SK-N-SH (cell line): ENCODE data around the gene FAM135A. TPM values are rescaled to one million over a fixed set of nuclear protein-coding genes. Genes with fewer than 3 reads are reported as not detected.

Experiments
- CTCF ChIA-PET: fragments of 300-600, 350-600 bp; formaldehyde crosslinking; extraction: SDS; loops from one replicate; lab custom pipeline; 2021; lab: Yijun Ruan, JAX
- POLR2A ChIA-PET: fragments of 350-600 bp; sonication (Branson Sonifier 250); formaldehyde crosslinking; extraction: SDS; loops from one replicate; lab custom pipeline; 2020; ENCODE audit warnings: antibody characterized with exemption, inconsistent platforms; lab: Yijun Ruan, JAX
- DNase-seq: peaks from one replicate; pipeline ENCODE4 v3.0.0; 2012
- H2AFZ ChIP-seq: fragments of 200-600 bp; sonication (generic); 2 replicates; pipeline ENCODE4 v1.8.1; 2016; ENCODE audit warnings: antibody characterized with exemption, mild to moderate bottlenecking, low read depth
- H3F3A ChIP-seq: fragments of 200-600 bp; sonication (generic); replicated peaks from 2 replicates; pipeline ENCODE3; 2016; ENCODE audit warnings: antibody characterized with exemption, mild to moderate bottlenecking; ENCODE audit not compliant: insufficient read depth
- H3K27ac ChIP-seq, 2 experiments: fragments of 200-500 bp in 1 of 2; fragments of 200-600 bp in 1 of 2; sonication (Bioruptor generic) in 1 of 2; sonication (generic), shearing (Covaris generic) in 1 of 2; 2 replicates each; pipeline versions ENCODE4 v1.5.1 to v1.6.1; 2014 to 2016; ENCODE audit warnings: low read depth in 2 of 2, inconsistent platforms in 1 of 2, low read length in 1 of 2, mild to moderate bottlenecking in 1 of 2, mixed read lengths in 1 of 2
- H3K27me3 ChIP-seq: fragments of 200-600 bp; sonication (generic), shearing (Covaris generic); 2 replicates; pipeline ENCODE4 v1.6.1; 2016; ENCODE audit warnings: mixed run types; ENCODE audit not compliant: insufficient read depth
- H3K36me3 ChIP-seq, 2 experiments: fragments of 200-500 bp in 1 of 2; fragments of 200-600 bp in 1 of 2; sonication (Bioruptor generic) in 1 of 2; sonication (generic) in 1 of 2; replicated peaks in 1 of 2; 2 replicates each; pipeline versions ENCODE3 to v1.5.1; 2014 to 2016; ENCODE audit warnings: low read length in 1 of 2, mild to moderate bottlenecking in 1 of 2; ENCODE audit not compliant: insufficient read depth in 2 of 2, control insufficient read depth in 1 of 2
- H3K4me1 ChIP-seq, 2 experiments: fragments of 200-500 bp in 1 of 2; fragments of 200-600 bp in 1 of 2; sonication (Bioruptor generic) in 1 of 2; sonication (generic), shearing (Covaris generic) in 1 of 2; 2 replicates each; pipeline versions ENCODE4 v1.5.1 to v1.6.1; 2014 to 2016; ENCODE audit warnings: low read depth in 1 of 2, low read length in 1 of 2, mixed run types in 1 of 2; ENCODE audit not compliant: insufficient read depth in 2 of 2, control insufficient read depth in 1 of 2
- H3K4me2 ChIP-seq: fragments of 200-600 bp; sonication (generic), shearing (Covaris generic); 2 replicates; pipeline ENCODE4 v1.6.1; 2017; ENCODE audit warnings: mixed run types
- H3K4me3 ChIP-seq, 2 experiments: fragments of 200-500 bp in 1 of 2; fragments of 200-600 bp in 1 of 2; sonication (Bioruptor generic) in 1 of 2; sonication (generic), shearing (Covaris generic) in 1 of 2; 2 replicates each; pipeline versions ENCODE4 v1.5.1 to v1.8.1; 2014 to 2016; ENCODE audit warnings: low read depth in 2 of 2, inconsistent platforms in 1 of 2, low read length in 1 of 2, mild to moderate bottlenecking in 1 of 2, mixed read lengths in 1 of 2, moderate library complexity in 1 of 2
- H3K79me2 ChIP-seq: fragments of 200-600 bp; sonication (generic); 2 replicates; pipeline ENCODE4 v1.8.1; 2017; ENCODE audit warnings: mild to moderate bottlenecking; ENCODE audit not compliant: insufficient read depth
- H3K9ac ChIP-seq: fragments of 200-600 bp; sonication (generic); 2 replicates; pipeline ENCODE4 v1.6.1; 2017; ENCODE audit warnings: mixed run types
- H3K9me2 ChIP-seq: fragments of 200-600 bp; sonication (generic); 2 replicates; pipeline ENCODE4 v1.6.1; 2017; ENCODE audit warnings: mixed run types
- H3K9me3 ChIP-seq: fragments of 200-600 bp; sonication (generic); 2 replicates; pipeline ENCODE4 v1.6.1; 2017; ENCODE audit warnings: mixed run types, mild to moderate bottlenecking, moderate library complexity
- H4K20me1 ChIP-seq: fragments of 200-600 bp; sonication (generic); 2 replicates; pipeline ENCODE4 v1.6.1; 2017; ENCODE audit warnings: mild to moderate bottlenecking, mixed run types; ENCODE audit not compliant: insufficient read depth
- ELF1 ChIP-seq: IDR thresholded peaks from 2 replicates; pipeline ENCODE4 v1.4.0; 2012
- FOSL2 ChIP-seq: IDR thresholded peaks from 2 replicates; pipeline ENCODE4 v1.4.0; 2012; ENCODE audit warnings: low read depth, mild to moderate bottlenecking, moderate library complexity, borderline replicate concordance
- FOXJ3 ChIP-seq: sonication (generic); formaldehyde crosslinking; IDR thresholded peaks from 2 replicates; pipeline ENCODE4 v1.5.1; 2020; ENCODE audit warnings: mild to moderate bottlenecking, missing genetic modification reagents
- GABPA ChIP-seq: IDR thresholded peaks from 2 replicates; pipeline ENCODE4 v1.4.0; 2012; ENCODE audit warnings: low read depth, mild to moderate bottlenecking
- JUND ChIP-seq: IDR thresholded peaks from 2 replicates; pipeline ENCODE4 v1.4.0; 2012
- MEF2A ChIP-seq: IDR thresholded peaks from 2 replicates; pipeline ENCODE4 v1.4.0; 2012; ENCODE audit warnings: low read depth, borderline replicate concordance
- MXI1 ChIP-seq: IDR thresholded peaks from 2 replicates; pipeline ENCODE4 v1.6.1; 2012; ENCODE audit warnings: mild to moderate bottlenecking, low read depth, low read length, improper control_type of control experiment
- POLR2AphosphoS5 ChIP-seq: IDR thresholded peaks from 2 replicates; pipeline ENCODE4 v1.6.1; 2012; ENCODE audit warnings: low read depth, low read length
- RAD21 ChIP-seq: IDR thresholded peaks from 2 replicates; pipeline ENCODE4 v1.6.1; 2012; ENCODE audit warnings: mild to moderate bottlenecking, low read length
- SIN3A ChIP-seq: IDR thresholded peaks from 2 replicates; pipeline ENCODE4 v1.6.1; 2012; ENCODE audit warnings: low read depth, mild to moderate bottlenecking, low read length, moderate library complexity, borderline replicate concordance
- SMC3 ChIP-seq: IDR thresholded peaks from 2 replicates; pipeline ENCODE4 v1.6.1; 2012; ENCODE audit warnings: low read depth, low read length, improper control_type of control experiment
- TEAD4 ChIP-seq: IDR thresholded peaks from 2 replicates; pipeline ENCODE4 v1.4.0; 2012; ENCODE audit warnings: mild to moderate bottlenecking, borderline replicate concordance; ENCODE audit not compliant: insufficient read depth
- whole genome bisulfite sequencing: methylation state at CpG from one replicate; pipeline ENCODE4 v1.1.6; 2017; ENCODE audit warnings: low lambda C conversion rate; 5-methylcytosine and 5-hydroxymethylcytosine counted together
- polyA plus RNA-seq, 3 experiments: library from polyadenylated mRNA; depleted of rRNA; stranded (reverse); fragments of >200 nt; gene quantifications; 2 replicates each; pipeline ENCODE4 v1.2.3, GENCODE V29; 2012
- TF ChIP-seq, protein P1 (sequence below): IDR thresholded peaks from 2 replicates; pipeline ENCODE4 v1.6.1; 2012; ENCODE audit warnings: mild to moderate bottlenecking, low read depth, low read length, moderate library complexity
- TF ChIP-seq, protein P2 (sequence below): fragments of 200-600 bp; sonication (generic); IDR thresholded peaks from 2 replicates; pipeline ENCODE4 v1.6.1; 2017; ENCODE audit warnings: antibody characterized with exemption, mild to moderate bottlenecking, moderate library complexity

The FAM135A gene
- polyA plus RNA-seq, 1 of the 3 experiments (the other 2 are of a cell fraction): 2.6 TPM

DNA sequence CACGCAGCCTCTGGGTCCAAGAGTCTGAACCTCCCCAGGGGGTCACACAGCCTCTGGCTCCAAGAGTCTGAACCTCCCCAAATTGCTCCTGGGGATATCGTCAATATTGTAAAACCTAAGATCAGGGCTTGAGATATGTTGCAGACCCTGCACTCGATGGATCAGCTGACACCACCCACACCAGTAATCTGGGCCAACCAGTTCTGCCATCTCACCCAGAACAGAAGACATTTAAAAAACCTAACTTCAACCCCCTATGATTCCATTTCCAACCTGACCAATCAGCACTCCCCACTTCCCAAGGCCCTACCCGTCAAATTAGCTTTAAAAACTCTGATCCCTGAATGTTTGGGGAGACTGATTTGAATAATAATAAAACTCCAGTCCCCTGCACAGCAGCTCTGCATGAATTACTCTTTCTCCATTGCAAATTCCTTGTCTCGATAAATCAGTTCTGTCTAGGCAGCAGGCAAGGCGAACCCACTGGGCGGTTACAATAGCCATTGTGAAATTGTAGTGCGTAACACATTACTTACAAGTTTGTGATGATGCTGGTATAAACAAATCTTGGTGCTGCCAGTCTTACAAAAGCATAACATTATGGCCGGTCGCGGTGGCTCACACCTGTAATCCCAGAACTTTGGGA lies 32.4 kb upstream of the FAM135A start:
- Histone ChIP-seq H3K79me2 (no peaks in the 10 kb centered on the region), H3K4me2 (no peak overlapping the region), H3K9ac (no peak overlapping the region), H3K27ac (no peak overlapping the region), H4K20me1 (no peaks in the 10 kb centered on the region), H3K36me3 (no peaks in the 10 kb centered on the region), H3F3A (peaks cover 7% of the 10 kb centered on the region), H3K4me1 (no peaks in the 10 kb centered on the region), H2AFZ (no peak overlapping the region), H3K27me3 (no peaks in the 10 kb centered on the region; the same call in 1 of the 2 replicates), H3K9me3 (no peaks in the 10 kb centered on the region), H3K4me3 (no peak overlapping the region), H3K9me2 (no peaks in the 10 kb centered on the region)
- no peak for DNase-seq
- POLR2A ChIA-PET: interaction anchor here (0.7 kb wide), 1 partner anchor 236 kb away, joined by 8 read pairs; no protein-coding TSS in a partner anchor
- CTCF ChIA-PET: interaction anchor here (1.5 to 2.3 kb wide), 2 partner anchors 9 to 71 kb away, joined by 6 to 13 read pairs; no protein-coding TSS in a partner anchor
- WGBS: 90% methylated on average over 9 of the region's 11 CpGs
- TF ChIP-seq FOSL2 (no peak), TEAD4 (no peak), RAD21 (no peak), ELF1 (no peak), MEF2A (no peak), JUND (no peak), SIN3A (no peak)
- TF ChIP-seq, protein P1, sequence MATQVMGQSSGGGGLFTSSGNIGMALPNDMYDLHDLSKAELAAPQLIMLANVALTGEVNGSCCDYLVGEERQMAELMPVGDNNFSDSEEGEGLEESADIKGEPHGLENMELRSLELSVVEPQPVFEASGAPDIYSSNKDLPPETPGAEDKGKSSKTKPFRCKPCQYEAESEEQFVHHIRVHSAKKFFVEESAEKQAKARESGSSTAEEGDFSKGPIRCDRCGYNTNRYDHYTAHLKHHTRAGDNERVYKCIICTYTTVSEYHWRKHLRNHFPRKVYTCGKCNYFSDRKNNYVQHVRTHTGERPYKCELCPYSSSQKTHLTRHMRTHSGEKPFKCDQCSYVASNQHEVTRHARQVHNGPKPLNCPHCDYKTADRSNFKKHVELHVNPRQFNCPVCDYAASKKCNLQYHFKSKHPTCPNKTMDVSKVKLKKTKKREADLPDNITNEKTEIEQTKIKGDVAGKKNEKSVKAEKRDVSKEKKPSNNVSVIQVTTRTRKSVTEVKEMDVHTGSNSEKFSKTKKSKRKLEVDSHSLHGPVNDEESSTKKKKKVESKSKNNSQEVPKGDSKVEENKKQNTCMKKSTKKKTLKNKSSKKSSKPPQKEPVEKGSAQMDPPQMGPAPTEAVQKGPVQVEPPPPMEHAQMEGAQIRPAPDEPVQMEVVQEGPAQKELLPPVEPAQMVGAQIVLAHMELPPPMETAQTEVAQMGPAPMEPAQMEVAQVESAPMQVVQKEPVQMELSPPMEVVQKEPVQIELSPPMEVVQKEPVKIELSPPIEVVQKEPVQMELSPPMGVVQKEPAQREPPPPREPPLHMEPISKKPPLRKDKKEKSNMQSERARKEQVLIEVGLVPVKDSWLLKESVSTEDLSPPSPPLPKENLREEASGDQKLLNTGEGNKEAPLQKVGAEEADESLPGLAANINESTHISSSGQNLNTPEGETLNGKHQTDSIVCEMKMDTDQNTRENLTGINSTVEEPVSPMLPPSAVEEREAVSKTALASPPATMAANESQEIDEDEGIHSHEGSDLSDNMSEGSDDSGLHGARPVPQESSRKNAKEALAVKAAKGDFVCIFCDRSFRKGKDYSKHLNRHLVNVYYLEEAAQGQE: no peak
- TF ChIP-seq, protein P2, sequence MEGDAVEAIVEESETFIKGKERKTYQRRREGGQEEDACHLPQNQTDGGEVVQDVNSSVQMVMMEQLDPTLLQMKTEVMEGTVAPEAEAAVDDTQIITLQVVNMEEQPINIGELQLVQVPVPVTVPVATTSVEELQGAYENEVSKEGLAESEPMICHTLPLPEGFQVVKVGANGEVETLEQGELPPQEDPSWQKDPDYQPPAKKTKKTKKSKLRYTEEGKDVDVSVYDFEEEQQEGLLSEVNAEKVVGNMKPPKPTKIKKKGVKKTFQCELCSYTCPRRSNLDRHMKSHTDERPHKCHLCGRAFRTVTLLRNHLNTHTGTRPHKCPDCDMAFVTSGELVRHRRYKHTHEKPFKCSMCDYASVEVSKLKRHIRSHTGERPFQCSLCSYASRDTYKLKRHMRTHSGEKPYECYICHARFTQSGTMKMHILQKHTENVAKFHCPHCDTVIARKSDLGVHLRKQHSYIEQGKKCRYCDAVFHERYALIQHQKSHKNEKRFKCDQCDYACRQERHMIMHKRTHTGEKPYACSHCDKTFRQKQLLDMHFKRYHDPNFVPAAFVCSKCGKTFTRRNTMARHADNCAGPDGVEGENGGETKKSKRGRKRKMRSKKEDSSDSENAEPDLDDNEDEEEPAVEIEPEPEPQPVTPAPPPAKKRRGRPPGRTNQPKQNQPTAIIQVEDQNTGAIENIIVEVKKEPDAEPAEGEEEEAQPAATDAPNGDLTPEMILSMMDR: no peak

DNA sequence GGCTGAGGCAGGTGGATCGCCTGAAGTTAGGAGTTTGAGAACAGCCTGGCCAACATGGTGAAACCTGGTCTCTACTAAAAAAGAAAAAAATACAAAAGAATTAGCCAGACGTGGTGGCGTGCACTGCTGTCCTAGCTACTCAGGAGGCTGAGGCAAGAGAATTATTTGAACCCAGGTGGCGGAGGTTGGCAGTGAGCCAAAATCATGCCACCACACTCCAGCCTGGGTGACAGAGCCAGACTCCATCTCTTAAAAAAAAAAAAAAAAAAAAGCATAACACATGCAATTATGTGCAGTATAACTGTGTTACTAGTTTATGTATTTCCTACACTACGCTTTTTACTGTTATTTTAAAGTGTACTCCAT lies 31.9 kb upstream of the FAM135A start:
- H3K36me3 ChIP-seq: no peaks in the 10 kb centered on the region
- TF ChIP-seq JUND (no peak), GABPA (no peak), FOXJ3 (CRISPR knock-in tag) (no peak), TEAD4 (no peak), SMC3 (no peak), MXI1 (no peak), POLR2AphosphoS5 (no peak)
- TF ChIP-seq, protein P2: no peak
- H3K9ac ChIP-seq: no peak overlapping the region
- no peak overlapping the region for H3K27ac ChIP-seq
- no peak overlapping the region for H2AFZ ChIP-seq
- no peaks in the 10 kb centered on the region for H3K9me3 ChIP-seq
- CTCF ChIA-PET: interaction anchor here (1.3 to 1.5 kb wide), 2 partner anchors 10 to 12 kb away, joined by 3 to 6 read pairs; no protein-coding TSS in a partner anchor
- 71% methylated on average over 5 of the region's 5 CpGs for WGBS
- no peaks in the 10 kb centered on the region; the same call in 1 of the 2 replicates for H3K27me3 ChIP-seq
- no peaks in the 10 kb centered on the region for H3K4me1 ChIP-seq
- H3K4me3 ChIP-seq: no peak overlapping the region
- no peaks in the 10 kb centered on the region for H3K9me2 ChIP-seq
- H4K20me1 ChIP-seq: no peaks in the 10 kb centered on the region
- POLR2A ChIA-PET: interaction anchor here (0.7 kb wide), 1 partner anchor 236 kb away, joined by 8 read pairs; no protein-coding TSS in a partner anchor
- H3K79me2 ChIP-seq: no peaks in the 10 kb centered on the region
- H3K4me2 ChIP-seq: no peak overlapping the region
- H3F3A ChIP-seq: peaks cover 7% of the 10 kb centered on the region
- DNase-seq: no peak
